Loucy (cell line): ENCODE measurements around the gene HOXD8.

Experiments
- H2AFZ ChIP-seq: fragments of 200-600 bp; sonication (generic); 2 replicates; pipeline ENCODE4 v1.6.0; 2016; ENCODE audit warnings: antibody characterized with exemption, mild to moderate bottlenecking, low read length, moderate library complexity
- H3F3A ChIP-seq: fragments of 200-600 bp; 2 replicates; pipeline ENCODE4 v1.6.0; 2016; ENCODE audit warnings: antibody characterized with exemption, low read depth, mild to moderate bottlenecking
- H3K27me3 ChIP-seq: fragments of 200-600 bp; sonication (generic); 2 replicates; pipeline ENCODE4 v1.6.1; 2014; ENCODE audit warnings: low read length, mild to moderate bottlenecking; ENCODE audit not compliant: insufficient read depth, poor library complexity, severe bottlenecking
- H3K36me3 ChIP-seq: fragments of 200-600 bp; sonication (generic); 2 replicates; pipeline ENCODE4 v1.6.1; 2016; ENCODE audit warnings: low read length; ENCODE audit not compliant: insufficient read depth
- H3K4me1 ChIP-seq: fragments of 200-600 bp; sonication (generic); 2 replicates; pipeline ENCODE4 v1.5.1; 2014; ENCODE audit warnings: low read length, mild to moderate bottlenecking; ENCODE audit not compliant: insufficient read depth, poor library complexity, severe bottlenecking
- H3K4me2 ChIP-seq: fragments of 200-600 bp; sonication (generic); 2 replicates; pipeline ENCODE4 v1.6.0; 2014; ENCODE audit warnings: antibody characterized with exemption, low read length, low read depth, mild to moderate bottlenecking; ENCODE audit not compliant: poor library complexity, severe bottlenecking
- H3K4me3 ChIP-seq: fragments of 200-600 bp; sonication (generic); 2 replicates; pipeline ENCODE4 v1.5.1; 2014; ENCODE audit warnings: low read length, mild to moderate bottlenecking, mixed read lengths; ENCODE audit not compliant: poor library complexity, severe bottlenecking
- H3K79me2 ChIP-seq: fragments of 200-600 bp; sonication (generic); 2 replicates; pipeline ENCODE4 v1.6.1; 2014; ENCODE audit warnings: low read length; ENCODE audit not compliant: insufficient read depth
- H3K9ac ChIP-seq: fragments of 200-600 bp; sonication (generic); 2 replicates; pipeline ENCODE4 v1.6.0; 2014; ENCODE audit warnings: mild to moderate bottlenecking, low read depth, low read length, moderate library complexity; ENCODE audit not compliant: poor library complexity, severe bottlenecking
- H3K9me2 ChIP-seq: fragments of 200-600 bp; sonication (generic); replicated peaks from 2 replicates; pipeline ENCODE4 v1.6.1; 2016; ENCODE audit warnings: low read depth, low read length, mixed read lengths
- H3K9me3 ChIP-seq: fragments of 200-600 bp; sonication (generic); 2 replicates; pipeline ENCODE4 v1.6.1; 2014; ENCODE audit warnings: mild to moderate bottlenecking, antibody characterized with exemption, low read length, low read depth; ENCODE audit not compliant: insufficient read depth
- H4K20me1 ChIP-seq: fragments of 200-600 bp; sonication (generic); 2 replicates; pipeline ENCODE4 v1.6.0; 2014; ENCODE audit warnings: antibody characterized with exemption, low read length, mild to moderate bottlenecking; ENCODE audit not compliant: insufficient read depth, poor library complexity, severe bottlenecking
- EZH2phosphoT487 ChIP-seq: fragments of 200-600 bp; IDR thresholded peaks from 2 replicates; pipeline ENCODE4 v1.6.1; 2018; ENCODE audit warnings: antibody characterized with exemption, mild to moderate bottlenecking, moderate library complexity, borderline replicate concordance
- TF ChIP-seq, protein P1 (sequence below): fragments of 200-600 bp; sonication (generic); conservative IDR thresholded peaks from 2 replicates; pipeline ENCODE4 v1.5.1; 2014; ENCODE audit warnings: mild to moderate bottlenecking, antibody characterized with exemption, low read length

HOXD8 gene

DNA sequence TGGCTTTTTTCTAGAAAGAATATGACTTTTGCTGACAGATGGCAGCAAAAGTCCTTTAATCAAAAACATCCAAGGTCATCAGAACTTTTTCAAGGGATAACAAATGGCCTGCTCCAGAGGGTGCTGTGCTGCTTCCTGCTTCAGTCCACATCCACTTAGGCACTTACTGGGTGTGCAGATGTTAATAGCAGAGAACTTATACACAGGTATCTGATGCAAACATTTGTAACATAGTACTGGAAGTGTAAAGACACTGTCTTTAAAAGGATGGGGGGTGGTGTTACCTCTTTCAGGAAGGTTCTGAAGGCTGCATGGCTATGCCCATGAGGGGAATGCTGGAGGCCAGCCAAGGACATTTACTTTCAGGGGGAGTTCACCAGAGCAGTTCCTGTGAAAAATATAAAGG, 5.5 kb downstream of the HOXD8 start:
- no peak overlapping the region for H2AFZ ChIP-seq
- no peaks in the 10 kb centered on the region for H3K79me2 ChIP-seq
- TF ChIP-seq, protein P1, sequence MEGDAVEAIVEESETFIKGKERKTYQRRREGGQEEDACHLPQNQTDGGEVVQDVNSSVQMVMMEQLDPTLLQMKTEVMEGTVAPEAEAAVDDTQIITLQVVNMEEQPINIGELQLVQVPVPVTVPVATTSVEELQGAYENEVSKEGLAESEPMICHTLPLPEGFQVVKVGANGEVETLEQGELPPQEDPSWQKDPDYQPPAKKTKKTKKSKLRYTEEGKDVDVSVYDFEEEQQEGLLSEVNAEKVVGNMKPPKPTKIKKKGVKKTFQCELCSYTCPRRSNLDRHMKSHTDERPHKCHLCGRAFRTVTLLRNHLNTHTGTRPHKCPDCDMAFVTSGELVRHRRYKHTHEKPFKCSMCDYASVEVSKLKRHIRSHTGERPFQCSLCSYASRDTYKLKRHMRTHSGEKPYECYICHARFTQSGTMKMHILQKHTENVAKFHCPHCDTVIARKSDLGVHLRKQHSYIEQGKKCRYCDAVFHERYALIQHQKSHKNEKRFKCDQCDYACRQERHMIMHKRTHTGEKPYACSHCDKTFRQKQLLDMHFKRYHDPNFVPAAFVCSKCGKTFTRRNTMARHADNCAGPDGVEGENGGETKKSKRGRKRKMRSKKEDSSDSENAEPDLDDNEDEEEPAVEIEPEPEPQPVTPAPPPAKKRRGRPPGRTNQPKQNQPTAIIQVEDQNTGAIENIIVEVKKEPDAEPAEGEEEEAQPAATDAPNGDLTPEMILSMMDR: peak; percentile 25; the same call in 1 of the 2 replicates
- TF ChIP-seq EZH2phosphoT487: no peak

GRCh38 chr2:176136374-176137251, 7.1 kb downstream of the HOXD8 start:
- H3K4me1 ChIP-seq: peaks cover 12% of the 10 kb centered on the region
- H2AFZ ChIP-seq: no peak overlapping the region
- no peaks in the 10 kb centered on the region for H3K9me2 ChIP-seq
- H3K36me3 ChIP-seq: no peaks in the 10 kb centered on the region
- no peaks in the 10 kb centered on the region for H3F3A ChIP-seq
- H3K9ac ChIP-seq: no peak overlapping the region
- H3K79me2 ChIP-seq: no peaks in the 10 kb centered on the region
- no peak overlapping the region for H3K4me2 ChIP-seq
- no peaks in the 10 kb centered on the region for H4K20me1 ChIP-seq
- no peaks in the 10 kb centered on the region for H3K9me3 ChIP-seq
- TF ChIP-seq, protein P1: no peak
- no peak for TF ChIP-seq EZH2phosphoT487
- no peak overlapping the region for H3K4me3 ChIP-seq
- no peaks in the 10 kb centered on the region for H3K27me3 ChIP-seq

More for the DNA sequence above, 5.5 kb downstream of the HOXD8 start:
- Histone ChIP-seq H3K4me1 (peaks cover 5% of the 10 kb centered on the region), H3K36me3 (no peaks in the 10 kb centered on the region), H3K27me3 (no peaks in the 10 kb centered on the region), H4K20me1 (no peaks in the 10 kb centered on the region), H3K4me2 (no peak overlapping the region), H3K9me2 (no peaks in the 10 kb centered on the region), H3F3A (no peaks in the 10 kb centered on the region), H3K4me3 (no peak overlapping the region), H3K9ac (no peak overlapping the region), H3K9me3 (no peaks in the 10 kb centered on the region)

DNA sequence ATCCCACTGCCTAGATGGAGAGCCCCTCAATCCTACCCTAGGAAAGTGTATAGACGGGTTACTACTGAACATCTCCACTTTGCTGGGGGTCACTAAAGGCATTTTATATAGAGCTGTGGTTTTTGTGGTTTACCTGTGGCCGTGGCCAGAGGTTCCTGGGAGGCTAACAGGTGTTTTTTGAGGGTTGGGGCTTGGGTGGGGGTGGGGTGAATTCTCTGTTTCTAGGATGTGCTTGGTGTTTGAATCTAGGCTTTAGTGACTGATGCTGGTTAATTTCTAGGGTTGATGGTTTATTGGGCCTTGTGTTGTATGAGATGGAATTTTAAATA, 7.7 kb downstream of the HOXD8 start:
- TF ChIP-seq, protein P1: no peak
- no peak for TF ChIP-seq EZH2phosphoT487
- no peaks in the 10 kb centered on the region for H3K79me2 ChIP-seq
- H4K20me1 ChIP-seq: no peaks in the 10 kb centered on the region
- no peaks in the 10 kb centered on the region for H3K9me2 ChIP-seq
- no peak overlapping the region for H3K4me3 ChIP-seq
- H3K36me3 ChIP-seq: no peaks in the 10 kb centered on the region
- H3F3A ChIP-seq: no peaks in the 10 kb centered on the region
- peaks cover 12% of the 10 kb centered on the region for H3K4me1 ChIP-seq
- H3K9me3 ChIP-seq: no peaks in the 10 kb centered on the region
- no peaks in the 10 kb centered on the region for H3K27me3 ChIP-seq
- no peak overlapping the region for H3K9ac ChIP-seq
- H3K4me2 ChIP-seq: no peak overlapping the region
- H2AFZ ChIP-seq: no peak overlapping the region
